NCI-H345 treated with DMSO at 0.1 percent for 48 hours (cell line): Measurements from ENCODE around the gene ANO7.
"Not testable (repeated sequence)": the region's sequence is repeated elsewhere in the genome, so short reads cannot be mapped to it uniquely, and the experiment has no call there.

Experiments used
- DNase-seq: peaks from one replicate; lab custom pipeline; 2025; ENCODE audit not compliant: unreplicated experiment; lab: John Stamatoyannopoulos, UW

Gene ANO7

GRCh38 chr2:241190291-241190981 lies 2.0 kb downstream of the ANO7 start:
- no peak for DNase-seq

- no peak for DNase-seq
Measured at GRCh38 chr2:241191081-241191480, 2.6 kb downstream of the ANO7 start.

DNA sequence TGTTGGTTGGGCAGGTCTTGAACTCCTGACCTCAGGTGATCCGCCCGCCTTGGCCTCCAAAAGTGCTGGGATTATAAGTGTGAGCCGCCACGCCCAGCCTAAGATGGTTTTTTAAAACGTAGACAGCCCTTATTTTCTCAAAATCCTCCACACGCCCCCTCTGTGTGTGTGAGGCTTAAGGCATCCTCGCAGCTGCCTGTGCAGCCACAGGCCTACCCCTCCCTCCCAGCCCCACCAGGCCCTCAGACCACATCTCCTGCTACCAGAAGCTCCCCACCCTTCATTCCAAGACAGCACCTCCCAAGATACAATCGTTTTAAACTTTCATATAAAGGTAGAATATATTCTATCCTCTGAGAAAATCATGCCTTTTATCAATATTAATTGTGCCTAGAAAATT lies 4.8 kb downstream of the ANO7 start:
- DNase-seq, result no peak

DNA sequence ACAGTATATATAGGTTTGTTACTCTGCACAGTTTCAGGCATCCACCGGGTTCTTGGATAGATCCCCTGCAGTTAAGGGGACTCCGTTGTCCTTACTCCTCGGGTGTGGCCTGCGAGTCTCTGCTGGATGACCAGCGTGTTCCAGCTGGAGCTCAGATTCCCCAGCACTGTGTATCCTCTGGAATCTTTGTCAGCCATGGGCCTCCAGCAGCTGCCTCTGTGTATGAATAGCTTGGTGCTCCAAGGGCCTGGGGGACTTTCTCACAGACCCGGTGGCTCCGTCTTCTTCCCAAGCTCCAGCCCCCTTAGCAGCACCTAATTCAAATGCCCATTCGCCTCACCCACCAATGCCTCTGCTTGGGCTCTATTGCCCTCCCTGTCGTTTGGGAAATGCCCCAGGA lies 6.3 kb downstream of the ANO7 start:
- DNase-seq, result no peak

- DNase-seq, result no peak
Measured at GRCh38 chr2:241195506-241196130, 7.1 kb downstream of the ANO7 start.

- not testable (repeated sequence) for DNase-seq
Measured at GRCh38 chr2:241197246-241197645, 8.8 kb downstream of the ANO7 start.

DNA sequence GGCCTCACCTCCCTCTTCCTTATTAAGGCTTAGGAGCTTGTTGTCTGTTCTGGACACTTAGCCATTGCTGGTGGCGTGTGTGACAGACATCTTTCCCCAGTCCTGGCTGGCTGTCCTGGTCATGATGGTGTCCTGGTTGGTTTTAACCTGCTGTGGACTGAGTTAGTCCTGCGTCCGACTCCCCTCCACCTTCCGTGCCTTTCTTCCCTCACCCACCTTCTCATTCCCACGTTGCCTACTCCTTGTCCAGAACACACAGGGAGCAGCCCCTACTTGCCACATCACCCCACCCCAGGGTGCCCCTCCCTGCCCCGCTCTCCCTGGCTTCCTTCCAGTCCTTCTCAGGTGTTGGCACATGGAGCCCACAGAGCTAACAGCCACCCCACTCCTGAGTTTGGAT lies 9.5 kb downstream of the ANO7 start:
- no peak for DNase-seq

DNA sequence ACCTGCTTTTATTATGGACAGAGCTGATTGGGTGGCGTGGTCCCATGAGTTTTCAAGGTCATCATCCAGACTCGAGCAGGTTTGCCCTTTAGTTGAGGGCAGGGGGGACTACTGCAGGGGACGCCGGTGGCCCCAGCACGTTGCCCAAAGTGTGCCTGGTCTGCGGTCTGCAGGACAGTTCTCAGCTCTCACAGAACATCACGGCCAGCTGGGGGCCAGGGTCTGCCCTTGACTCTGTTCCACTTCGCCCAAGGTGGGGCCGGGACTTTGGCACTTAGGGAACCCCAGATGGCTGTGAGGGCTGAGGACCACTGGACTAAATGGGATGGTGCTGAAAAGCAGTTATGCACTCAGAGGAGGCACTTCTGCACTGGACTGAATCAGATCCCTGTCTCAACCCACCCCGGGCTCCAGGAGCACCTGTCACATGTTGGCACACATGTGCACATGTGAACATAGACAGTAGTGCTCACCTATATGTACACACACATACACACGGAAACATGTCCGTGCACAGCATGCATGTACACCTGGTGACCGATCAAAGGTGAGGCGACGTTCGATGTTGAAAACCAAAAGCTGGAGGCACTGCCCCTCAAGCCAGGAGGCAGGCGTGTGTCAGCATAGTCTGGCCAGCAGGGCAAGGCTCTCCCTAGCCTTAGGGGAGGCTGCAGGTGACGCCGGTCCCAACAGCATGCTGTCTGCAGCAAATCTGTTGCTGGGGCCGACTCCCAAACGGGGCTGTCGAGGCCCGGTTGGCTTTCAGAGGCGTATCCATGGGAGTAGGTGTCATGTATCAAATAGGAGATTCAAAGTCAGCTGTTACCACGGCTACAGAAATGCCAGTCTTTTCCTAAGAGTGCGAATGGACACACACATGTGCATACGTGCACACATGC lies 10.2 kb downstream of the ANO7 start:
- no peak for DNase-seq

GRCh38 chr2:241199286-241199685 lies 10.8 kb downstream of the ANO7 start:
- no peak for DNase-seq

DNA sequence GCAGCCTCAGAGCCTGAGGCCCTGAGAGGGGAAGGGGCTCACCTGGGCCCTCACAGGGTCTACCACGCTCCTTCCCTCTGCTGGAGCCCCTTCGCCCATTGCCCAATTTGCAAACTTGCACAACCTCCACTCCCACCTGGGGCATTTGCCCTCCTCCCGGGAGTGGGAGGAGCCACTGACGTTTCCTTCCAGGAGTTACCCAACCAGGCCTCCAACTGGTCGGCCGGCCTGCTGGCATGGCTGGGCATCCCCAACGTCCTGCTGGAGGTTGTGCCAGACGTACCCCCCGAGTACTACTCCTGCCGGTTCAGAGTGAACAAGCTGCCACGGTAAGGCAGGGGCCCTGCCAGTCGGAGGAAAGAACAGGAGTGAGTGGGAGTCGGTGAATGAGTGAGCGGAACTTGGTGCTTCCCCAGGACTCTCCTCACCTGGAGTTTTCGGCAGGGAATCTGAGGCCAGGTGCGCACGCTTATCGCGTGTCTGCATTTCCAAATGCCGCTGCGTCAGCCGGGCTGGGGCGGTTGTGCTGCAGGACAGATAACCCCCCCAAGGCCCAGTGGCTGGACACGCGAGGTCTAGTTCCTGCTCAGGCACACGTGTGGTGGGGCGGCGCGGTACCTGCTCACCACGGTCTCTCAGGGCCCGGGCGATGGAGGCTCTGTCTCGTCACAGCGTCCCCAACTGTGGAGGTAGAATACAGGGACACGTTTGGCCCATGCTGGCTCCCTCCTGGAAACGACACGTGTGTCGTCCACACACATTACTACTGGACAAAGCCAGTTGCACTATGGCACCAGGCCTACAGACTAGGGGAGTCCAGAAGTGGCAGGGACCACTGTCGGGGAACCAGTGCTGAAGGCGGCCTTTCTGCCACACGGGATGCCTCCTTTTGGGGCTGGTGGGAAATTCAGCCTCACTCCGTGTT lies 11.7 kb downstream of the ANO7 start:
- no peak for DNase-seq

GRCh38 chr2:241200822-241201395 lies 12.4 kb downstream of the ANO7 start:
- no peak for DNase-seq

DNA sequence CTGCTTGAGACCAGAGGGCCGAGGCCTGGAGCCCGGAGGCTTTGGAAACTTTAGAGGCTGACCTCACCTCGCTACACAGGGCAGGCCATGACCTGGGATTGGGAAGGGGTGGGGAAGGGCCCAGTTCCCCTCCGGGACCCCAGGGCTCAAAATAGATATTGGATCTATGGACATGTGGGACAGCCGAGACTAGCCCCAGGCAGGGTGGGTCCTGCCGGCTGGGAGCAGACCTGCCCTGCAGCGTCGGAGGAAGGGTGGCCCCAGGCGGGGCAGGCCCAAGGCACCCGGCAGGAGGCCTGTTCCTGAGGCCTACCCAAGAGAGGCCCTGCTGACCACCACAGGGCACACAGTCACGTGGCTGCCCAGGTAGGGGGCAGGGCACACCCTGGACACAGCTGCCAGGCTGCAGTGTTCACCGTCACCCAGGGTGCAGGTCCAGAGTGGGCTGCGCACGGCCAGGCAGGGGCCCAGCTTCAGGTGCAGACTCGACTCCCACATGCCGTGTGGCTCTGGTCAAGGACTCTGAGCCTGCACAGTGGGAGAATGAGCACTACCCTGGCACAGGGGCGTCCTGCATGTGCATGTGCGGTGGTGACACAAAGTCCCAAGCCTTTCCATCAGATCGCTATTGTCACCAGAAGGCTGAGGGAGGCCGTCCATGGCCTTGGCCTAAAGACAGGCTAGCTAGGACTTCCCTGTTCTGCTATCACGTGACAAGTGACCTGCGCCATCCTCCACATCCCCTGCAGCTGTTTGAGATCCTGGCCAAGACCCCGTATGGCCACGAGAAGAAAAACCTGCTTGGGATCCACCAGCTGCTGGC lies 13.2 kb downstream of the ANO7 start:
- no peak for DNase-seq

GRCh38 chr2:241202268-241202585 lies 13.8 kb downstream of the ANO7 start:
- DNase-seq, result no peak

DNA sequence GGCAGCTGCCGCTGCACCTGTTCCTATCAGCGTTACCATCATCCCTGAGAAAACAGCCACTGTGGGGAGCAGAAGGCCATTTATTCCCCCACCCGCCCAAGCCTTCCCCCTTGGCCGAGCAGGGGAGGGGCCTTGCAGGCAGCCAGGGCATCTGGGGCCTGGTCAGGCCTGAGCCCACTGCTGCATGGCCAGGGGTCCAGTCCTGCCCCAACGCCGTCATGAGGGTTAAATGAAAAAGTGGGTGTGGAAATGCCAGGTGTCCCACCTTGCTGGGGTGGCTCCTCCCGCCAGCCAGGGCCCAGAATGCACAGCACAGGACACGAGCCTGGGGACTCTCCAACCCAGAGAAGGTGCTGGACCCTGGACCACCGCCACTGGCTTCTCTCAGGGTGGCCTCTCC lies 14.2 kb downstream of the ANO7 start:
- no peak for DNase-seq

DNA sequence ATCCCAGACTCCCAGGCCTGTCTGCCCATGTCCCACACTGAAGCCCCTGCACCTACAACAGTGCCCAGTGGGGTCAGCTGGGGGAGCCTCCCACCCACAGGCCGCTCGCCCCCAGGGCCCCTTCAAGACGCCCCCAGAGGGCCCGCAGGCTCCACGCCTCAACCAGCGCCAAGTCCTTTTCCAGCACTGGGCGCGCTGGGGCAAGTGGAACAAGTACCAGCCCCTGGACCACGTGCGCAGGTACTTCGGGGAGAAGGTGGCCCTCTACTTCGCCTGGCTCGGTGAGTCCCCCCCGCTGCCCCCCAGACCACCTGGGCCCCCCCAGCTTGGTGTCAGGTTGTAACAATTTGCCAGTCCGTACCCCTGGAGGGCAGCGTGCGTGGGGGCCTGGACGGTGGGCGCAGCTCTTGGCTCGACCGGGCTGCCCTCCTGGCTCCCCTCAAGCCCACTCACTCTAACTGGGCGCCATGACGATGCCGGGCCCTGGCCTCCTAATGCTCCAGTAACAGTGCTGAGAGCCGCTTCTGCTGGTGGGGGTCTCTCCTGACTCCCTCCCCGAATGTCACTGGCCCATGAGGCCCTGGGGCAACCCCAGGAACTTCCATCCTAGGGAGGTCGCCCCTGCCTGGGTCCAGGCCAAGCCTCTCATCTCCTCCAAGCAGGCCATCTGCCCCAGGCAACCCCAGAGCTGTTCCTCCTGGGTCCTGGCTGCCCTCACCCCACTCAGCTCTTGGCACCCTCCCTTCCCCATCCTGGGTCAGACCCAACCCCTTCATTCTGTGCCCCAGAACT lies 14.9 kb downstream of the ANO7 start:
- no peak for DNase-seq

DNA sequence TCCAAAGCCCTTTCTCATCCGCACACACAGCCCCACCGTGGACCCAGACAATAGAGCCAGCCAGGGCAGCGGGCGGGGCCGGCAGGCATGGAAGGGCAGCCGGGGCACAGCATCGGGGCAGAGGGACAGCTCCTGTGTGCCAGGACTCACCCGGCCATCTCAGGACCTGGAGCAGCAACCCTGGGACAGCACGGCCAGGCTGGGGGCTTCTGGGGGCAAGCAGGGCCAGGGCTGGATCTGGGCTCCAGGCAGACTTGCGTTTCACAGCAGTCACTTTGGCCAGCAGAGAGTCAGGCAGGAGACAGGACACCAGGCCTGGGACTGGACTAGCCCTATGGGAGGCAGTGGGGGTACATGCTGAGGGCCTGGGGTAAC lies 15.5 kb downstream of the ANO7 start:
- no peak for DNase-seq

DNA sequence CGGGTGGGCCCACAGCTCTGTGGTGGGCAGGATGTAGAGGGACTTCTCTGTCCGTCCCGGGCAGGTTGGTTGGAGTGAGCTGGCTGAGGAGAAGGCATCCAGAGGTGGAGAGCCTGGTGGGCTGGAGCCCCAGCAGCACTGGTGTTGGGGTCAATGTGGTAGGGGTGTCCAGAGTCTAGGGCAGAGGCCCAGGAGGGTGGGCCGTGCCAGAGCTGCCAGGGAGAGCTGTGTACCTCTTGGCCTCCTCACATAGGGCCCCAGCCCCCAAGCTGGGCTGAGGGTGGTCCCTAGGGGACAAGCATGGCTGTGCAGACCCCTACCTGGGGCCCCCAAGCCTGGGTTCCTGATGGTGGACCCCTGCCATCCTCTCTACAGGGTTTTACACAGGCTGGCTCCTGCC lies 16.0 kb downstream of the ANO7 start:
- DNase-seq, result no peak

DNA sequence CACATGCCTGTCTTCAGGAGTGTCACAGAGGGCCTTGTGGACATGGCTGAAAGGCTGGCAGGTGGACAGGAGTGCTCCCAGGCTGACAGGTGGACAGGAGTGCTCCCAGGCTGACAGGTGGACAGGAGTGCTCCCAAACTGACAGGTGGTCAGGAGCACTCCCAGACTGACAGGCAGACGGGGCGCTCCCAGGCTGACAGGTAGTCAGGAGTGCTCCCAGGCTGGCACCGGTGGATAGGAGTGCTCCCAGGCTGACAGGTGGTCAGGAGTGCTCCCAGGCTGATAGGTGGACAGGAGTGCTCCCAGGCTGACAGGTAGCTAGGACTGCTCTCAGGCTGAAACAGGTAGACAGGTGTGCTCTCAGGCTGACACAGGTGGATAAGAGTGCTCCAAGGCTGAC lies 16.6 kb downstream of the ANO7 start:
- no peak for DNase-seq

GRCh38 chr2:241207151-241207550 lies 18.7 kb downstream of the ANO7 start:
- no peak for DNase-seq
